Measurements from ENCODE around the gene VPS37B.

GRCh38 chr12:122902854-122903692 lies 7.1 kb upstream of the VPS37B start:
- TF ChIP-seq CTCF (IDR thresholded peaks at IDR 0.05) = no peak
- TF ChIP-seq POLR2A (IDR thresholded peaks at IDR 0.05) = no peak
